GM12878 (cell line): ENCODE results near the gene GSE1. TPM values are rescaled to one million over a fixed set of nuclear protein-coding genes. Genes with fewer than 3 reads are reported as not detected.

Source experiments
- ATAC-seq: fragments of 200-7000 bp; cut with Tn5 transposase; 3 replicates; pipeline ENCODE4 v1.9.1; 2020; ENCODE audit warnings: mild to moderate bottlenecking, moderate library complexity
- BruUV-seq: library from RNA; stranded (reverse); fragments of 400-500 nt; replicated peaks from 2 replicates; lab custom pipeline; 2021; lab: Mats Ljungman, UMichigan
- CTCF ChIA-PET: fragments of 300-600 bp; sonication (Branson Sonifier 250); formaldehyde crosslinking; extraction: SDS; loops from one replicate; lab custom pipeline; 2021; ENCODE audit warnings: inconsistent platforms; lab: Yijun Ruan, JAX
- POLR2A ChIA-PET: fragments of 350-600 bp; formaldehyde crosslinking; extraction: SDS; loops from one replicate; lab custom pipeline; 2021; ENCODE audit warnings: inconsistent platforms; lab: Charles Lee
- RAD21 ChIA-PET: fragments of 300-600 bp; sonication (Branson Sonifier 250); formaldehyde crosslinking; loops from one replicate; lab custom pipeline; 2023; ENCODE audit warnings: antibody characterized with exemption; ENCODE audit not compliant: unreplicated experiment; lab: Charles Lee
- SMC1A ChIA-PET: fragments of 300-600 bp; sonication (Branson Sonifier 250); formaldehyde crosslinking; loops from one replicate; lab custom pipeline; 2023; ENCODE audit not compliant: unreplicated experiment, uncharacterized antibody; lab: Charles Lee
- DNase-seq: peaks from one replicate; pipeline ENCODE4 v3.0.0-alpha.2; 2011; ENCODE audit warnings: low read depth, low spot score
- FAIRE-seq: peaks from 3 replicates; lab custom pipeline; 2011; peaks lifted over from hg19 to GRCh38; lab: Jason Lieb, UNC
- H2AFZ ChIP-seq: 2 replicates; pipeline ENCODE4 v1.6.0; 2011; ENCODE audit warnings: low read depth, low read length, control low read depth; ENCODE audit not compliant: control insufficient read depth
- H3K27ac ChIP-seq: 2 replicates; pipeline ENCODE4 v1.5.1; 2011; ENCODE audit warnings: control low read depth; ENCODE audit not compliant: control insufficient read depth, insufficient read depth
- H3K27me3 ChIP-seq, 2 experiments: replicated peaks in 1 of 2; 2 replicates each; pipeline versions ENCODE4 v1.6.0 to v1.6.1; 2011; ENCODE audit warnings: low read length in 1 of 2; ENCODE audit not compliant: control insufficient read depth in 2 of 2, insufficient read depth in 2 of 2
- H3K36me3 ChIP-seq, 2 experiments: 2 replicates each; pipeline ENCODE4 v1.5.1; 2011; ENCODE audit warnings: low read length in 1 of 2; ENCODE audit not compliant: control insufficient read depth in 2 of 2, insufficient read depth in 2 of 2
- H3K4me1 ChIP-seq: 2 replicates; pipeline ENCODE4 v1.6.1; 2011; ENCODE audit warnings: mild to moderate bottlenecking, low read length, moderate library complexity, mixed read lengths; ENCODE audit not compliant: control insufficient read depth, insufficient read depth
- H3K4me2 ChIP-seq: 2 replicates; pipeline ENCODE4 v1.6.0; 2011; ENCODE audit warnings: control low read depth; ENCODE audit not compliant: control insufficient read depth, insufficient read depth
- H3K4me3 ChIP-seq: fragments of 200-600 bp; sonication (generic); 2 replicates; pipeline ENCODE4 v1.5.1; 2016
- H3K79me2 ChIP-seq: 2 replicates; pipeline ENCODE4 v1.6.0; 2011; ENCODE audit warnings: low read length; ENCODE audit not compliant: control insufficient read depth, insufficient read depth
- H3K9ac ChIP-seq: 2 replicates; pipeline ENCODE4 v1.8.0; 2011; ENCODE audit warnings: low read length, control low read depth, mixed read lengths; ENCODE audit not compliant: control insufficient read depth, insufficient read depth
- H3K9me3 ChIP-seq: replicated peaks from 3 replicates; pipeline ENCODE4 v1.5.1; 2011; ENCODE audit warnings: mild to moderate bottlenecking, low read length; ENCODE audit not compliant: control insufficient read depth, insufficient read depth
- H4K20me1 ChIP-seq: 2 replicates; pipeline ENCODE4 v1.6.0; 2011; ENCODE audit not compliant: control insufficient read depth, insufficient read depth
- CBX5 ChIP-seq: sonication (generic); IDR thresholded peaks from 2 replicates; pipeline ENCODE4 v1.6.1; 2016; ENCODE audit warnings: low read depth, moderate library complexity, mild to moderate bottlenecking, inconsistent platforms
- CHD4 ChIP-seq: fragments of 200-600 bp; sonication (generic); IDR thresholded peaks from 2 replicates; pipeline ENCODE4 v1.6.1; 2016; ENCODE audit warnings: mild to moderate bottlenecking
- CREM ChIP-seq: IDR thresholded peaks from 2 replicates; pipeline ENCODE4 v1.6.1; 2014; ENCODE audit warnings: antibody characterized with exemption, low read depth
- CTCF ChIP-seq, 3 experiments: IDR thresholded peaks in 2 of 3; conservative IDR thresholded peaks in 1 of 3; 2 replicates each; pipeline ENCODE4 v1.5.1; 2011; ENCODE audit warnings: low read depth in 3 of 3, low read length in 3 of 3, mild to moderate bottlenecking in 3 of 3, control low read depth in 2 of 3, moderate library complexity in 2 of 3, inconsistent platforms in 1 of 3, mixed read lengths in 1 of 3; ENCODE audit not compliant: control insufficient read depth in 2 of 3, insufficient read depth in 1 of 3; ENCODE audit errors: extremely low read depth in 1 of 3
- EED ChIP-seq: sonication (generic); IDR thresholded peaks from 2 replicates; pipeline ENCODE4 v1.6.1; 2016; ENCODE audit warnings: antibody characterized with exemption, low read depth
- HDAC2 ChIP-seq: fragments of 200-600 bp; sonication (generic); IDR thresholded peaks from 2 replicates; pipeline ENCODE4 v1.6.1; 2017
- IRF3 ChIP-seq: fragments of 450-650 bp; IDR thresholded peaks from 2 replicates; pipeline ENCODE4 v1.6.1; 2014; ENCODE audit warnings: mild to moderate bottlenecking
- LARP7 ChIP-seq: fragments of 450-650 bp; IDR thresholded peaks from 2 replicates; pipeline ENCODE4 v1.6.1; 2017; ENCODE audit warnings: mild to moderate bottlenecking
- PAX8 ChIP-seq: fragments of 450-650 bp; IDR thresholded peaks from 2 replicates; pipeline ENCODE4 v1.6.1; 2017; ENCODE audit warnings: mild to moderate bottlenecking, moderate library complexity
- RAD51 ChIP-seq: fragments of 450-650 bp; IDR thresholded peaks from 2 replicates; pipeline ENCODE4 v1.6.1; 2016; ENCODE audit warnings: moderate library complexity, mild to moderate bottlenecking, inconsistent platforms
- SMAD5 ChIP-seq: IDR thresholded peaks from 2 replicates; pipeline ENCODE4 v1.6.1; 2016; ENCODE audit warnings: antibody characterized with exemption, low read depth
- TCF12 ChIP-seq: IDR thresholded peaks from 2 replicates; pipeline ENCODE4 v1.6.1; 2011; ENCODE audit warnings: low read depth, mild to moderate bottlenecking, low read length
- ZNF207 ChIP-seq: fragments of 450-650 bp; IDR thresholded peaks from 2 replicates; pipeline ENCODE4 v1.6.1; 2014; ENCODE audit warnings: antibody characterized with exemption, mild to moderate bottlenecking, borderline replicate concordance
- WGBS: methylation state at CpG from one replicate; pipeline ENCODE4 v1.1.6; 2016; ENCODE audit warnings: low lambda C conversion rate; ENCODE audit not compliant: insufficient replicate concordance, insufficient coverage; ENCODE audit errors: missing lambda C conversion rate; 5-methylcytosine and 5-hydroxymethylcytosine counted together
- in situ Hi-C: fragments of 300-500 bp; cut with MboI; formaldehyde crosslinking; loops from 9 replicates; pipeline ENCODE4 v1.14.3; 2018; ENCODE audit warnings: mixed read lengths
- intact Hi-C: fragments of 100-400 bp; cut with micrococcal nuclease; formaldehyde crosslinking; loops from one replicate; pipeline ENCODE4 v1.14.2; 2022; ENCODE audit not compliant: unreplicated experiment
- polyA plus RNA-seq, 11 experiments: library from polyadenylated mRNA; depleted of rRNA in 4 of 11; unstranded in 6 of 11; stranded (reverse) in 5 of 11; fragments of >200 nt; fragmentation: Nextera tagmentation in 4 of 11; fragmentation: Illumina TruSeq in 1 of 11; extraction: Ambion mirVana in 4 of 11; extraction: Trizol in 1 of 11; gene quantifications; 1 replicate in 1 of 11; 2 replicates in 10 of 11; pipeline versions ENCODE4 v1.2.1 to v1.2.3, GENCODE V29; 2011 to 2016; ENCODE audit warnings: inconsistent platforms in 2 of 11, missing spikeins in 2 of 11, low read depth in 1 of 11
- total RNA-seq, 4 experiments: library from RNA; depleted of rRNA in 3 of 4; stranded (reverse); fragments of >200 nt in 3 of 4; fragmentation: Illumina TruSeq in 1 of 4; extraction: Trizol in 1 of 4; gene quantifications; 2 replicates each; pipeline versions ENCODE4 v1.2.1 to v1.2.3, GENCODE V29; 2013 to 2021
- TF ChIP-seq, protein P1 (sequence below): fragments of 450-650 bp; IDR thresholded peaks from 2 replicates; pipeline ENCODE4 v1.6.1; 2017; ENCODE audit warnings: mild to moderate bottlenecking

The GSE1 gene
- total and polyA plus RNA-seq, 10 of the 15 experiments (the other 5 are each of a cell fraction or from before 2014, with no cell fraction given) = 4.6 to 58.7 (median 18.2) TPM

DNA sequence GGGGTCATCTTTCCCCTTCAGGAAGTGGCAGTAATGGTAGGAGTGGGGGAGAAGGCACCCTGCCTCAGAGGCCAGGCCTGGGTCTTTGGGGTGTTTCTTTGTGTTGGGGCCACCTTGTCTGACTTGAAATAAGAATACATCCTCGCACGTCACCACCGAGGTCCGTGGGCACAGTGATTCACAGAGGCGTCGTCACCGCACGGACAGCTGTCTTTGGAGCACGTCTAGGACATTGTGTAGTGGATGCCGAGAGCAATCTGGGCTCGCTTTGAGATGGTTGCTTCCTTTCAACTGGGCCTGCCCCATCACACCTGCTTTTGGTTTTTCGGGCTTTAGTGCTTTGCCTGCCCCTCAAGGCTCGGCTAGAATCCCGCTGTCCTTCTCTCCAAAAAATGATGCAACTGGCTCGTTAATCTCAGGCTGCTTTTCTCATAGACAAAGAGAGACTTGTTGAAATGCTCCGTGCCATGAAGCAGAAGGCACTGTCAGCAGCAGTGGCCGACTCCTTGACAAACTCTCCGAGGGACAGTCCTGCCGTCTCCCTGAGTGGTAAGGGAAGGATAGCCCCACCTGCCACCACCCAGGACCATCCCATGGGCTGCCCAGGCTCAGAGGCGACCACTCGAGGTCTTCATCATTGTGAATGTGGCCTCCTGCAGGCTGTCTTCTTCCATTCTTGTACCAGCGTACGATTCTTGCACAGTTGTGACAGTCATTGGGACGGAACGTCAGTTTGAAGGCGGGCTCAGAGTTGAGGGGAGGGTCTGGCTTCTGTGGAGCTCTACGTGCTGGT, 51.7 kb downstream of the GSE1 start:
- no TSS peak for BruUV-seq
- Histone ChIP-seq H3K79me2 (no peaks in the 10 kb centered on the region), H3K36me3 (peaks cover 46 to 61% of the 10 kb centered on the region in 2 experiments), H3K27me3 (no peaks in the 10 kb centered on the region), H3K9me3 (no peaks in the 10 kb centered on the region), H3K4me1 (no peaks in the 10 kb centered on the region), H3K4me3 (no peak overlapping the region), H4K20me1 (no peaks in the 10 kb centered on the region), H3K4me2 (no peak overlapping the region), H3K27ac (no peak overlapping the region), H2AFZ (no peak overlapping the region), H3K9ac (no peak overlapping the region)
- POLR2A ChIA-PET = no interaction called here
- intact Hi-C loops = no loop called here
- SMC1A ChIA-PET = no interaction called here
- DNase-seq (no peak), FAIRE-seq (no peak), ATAC-seq (no peak)
- CTCF ChIA-PET = no interaction called here
- WGBS = 96% methylated on average over 27 of the region's 27 CpGs
- TF ChIP-seq HDAC2 = no peak
- no peak for TF ChIP-seq EED
- no peak for TF ChIP-seq CREM
- TF ChIP-seq SMAD5 = no peak
- no peak for TF ChIP-seq LARP7
- no peak for TF ChIP-seq RAD51
- no peak for TF ChIP-seq IRF3
- in situ Hi-C loops = no loop called here
- RAD21 ChIA-PET = no interaction called here

DNA sequence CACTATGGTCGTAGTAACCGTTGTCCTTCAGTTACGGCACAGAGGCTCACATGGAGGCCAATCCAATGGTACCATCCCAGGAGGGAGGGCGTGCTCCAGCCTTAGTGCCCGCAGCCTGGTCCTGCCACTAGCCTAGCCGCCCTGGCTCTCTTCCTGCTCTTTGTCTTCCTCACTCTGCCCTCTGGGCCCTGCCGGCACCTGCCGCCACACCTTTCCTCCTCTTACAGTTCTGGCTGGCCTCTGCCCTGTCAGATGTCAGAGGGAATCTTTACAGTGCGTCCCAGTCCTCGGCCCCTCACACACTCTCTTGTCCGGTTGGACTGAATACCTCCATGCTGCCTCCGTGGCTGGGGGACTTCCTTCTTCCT, 52.2 kb downstream of the GSE1 start:
- intact Hi-C loops (no loop called here), in situ Hi-C loops (no loop called here)
- DNase-seq (no peak), ATAC-seq (no peak), FAIRE-seq (no peak)
- Histone ChIP-seq H3K79me2 (no peaks in the 10 kb centered on the region), H3K27me3 (no peaks in the 10 kb centered on the region), H3K27ac (no peak overlapping the region), H3K4me3 (no peak overlapping the region), H3K9ac (no peak overlapping the region), H3K9me3 (no peaks in the 10 kb centered on the region), H3K36me3 (peaks cover 43 to 57% of the 10 kb centered on the region in 2 experiments), H4K20me1 (no peaks in the 10 kb centered on the region), H3K4me2 (no peak overlapping the region), H3K4me1 (no peaks in the 10 kb centered on the region), H2AFZ (no peak overlapping the region)
- SMC1A ChIA-PET = no interaction called here
- RAD21 ChIA-PET = no interaction called here
- POLR2A ChIA-PET = no interaction called here
- CTCF ChIA-PET = no interaction called here
- no TSS peak for BruUV-seq
- 97% methylated on average over 12 of the region's 12 CpGs for WGBS
- TF ChIP-seq CTCF (IDR thresholded peaks at IDR 0.05 in 2 of 3, conservative IDR thresholded peaks at IDR 0.05 in 1 of 3; ENCODE audit: control insufficient read depth in 2 of 3, extremely low read depth in 1 of 3, insufficient read depth in 1 of 3, low read depth in 3 of 3, low read length in 3 of 3) (no peak), CHD4 (no peak), CBX5 (no peak), PAX8 (no peak), TCF12 (no peak), ZNF207 (no peak)
- TF ChIP-seq, protein P1, sequence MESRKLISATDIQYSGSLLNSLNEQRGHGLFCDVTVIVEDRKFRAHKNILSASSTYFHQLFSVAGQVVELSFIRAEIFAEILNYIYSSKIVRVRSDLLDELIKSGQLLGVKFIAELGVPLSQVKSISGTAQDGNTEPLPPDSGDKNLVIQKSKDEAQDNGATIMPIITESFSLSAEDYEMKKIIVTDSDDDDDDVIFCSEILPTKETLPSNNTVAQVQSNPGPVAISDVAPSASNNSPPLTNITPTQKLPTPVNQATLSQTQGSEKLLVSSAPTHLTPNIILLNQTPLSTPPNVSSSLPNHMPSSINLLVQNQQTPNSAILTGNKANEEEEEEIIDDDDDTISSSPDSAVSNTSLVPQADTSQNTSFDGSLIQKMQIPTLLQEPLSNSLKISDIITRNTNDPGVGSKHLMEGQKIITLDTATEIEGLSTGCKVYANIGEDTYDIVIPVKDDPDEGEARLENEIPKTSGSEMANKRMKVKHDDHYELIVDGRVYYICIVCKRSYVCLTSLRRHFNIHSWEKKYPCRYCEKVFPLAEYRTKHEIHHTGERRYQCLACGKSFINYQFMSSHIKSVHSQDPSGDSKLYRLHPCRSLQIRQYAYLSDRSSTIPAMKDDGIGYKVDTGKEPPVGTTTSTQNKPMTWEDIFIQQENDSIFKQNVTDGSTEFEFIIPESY = no peak
